ENCODE results near the gene FBXW12.

- TF ChIP-seq ZNF274 (IDR thresholded peaks at IDR 0.05; ENCODE audit: low read depth, low read length) = no peak
- TF ChIP-seq SUZ12 (IDR thresholded peaks at IDR 0.05; ENCODE audit: extremely low read depth, insufficient read depth, insufficient read length) = no peak
These were observed 64.8 kb downstream of the FBXW12 start for GRCh38 chr3:48436855-48437254.
